T follicular helper cell (primary cell): ENCODE measurements around the gene DGUOK.

Experiments
- DNase-seq: peaks from one replicate; pipeline ENCODE4 v3.0.0-alpha.2; 2020; ENCODE audit warnings: low read depth

The DGUOK gene

GRCh38 chr2:73947412-73948018 lies 20.8 kb downstream of the DGUOK start:
- no peak for DNase-seq

GRCh38 chr2:73949802-73950201 lies 23.1 kb downstream of the DGUOK start:
- no peak for DNase-seq

GRCh38 chr2:73952499-73953446 lies 26.1 kb downstream of the DGUOK start:
- DNase-seq = no peak

GRCh38 chr2:73956218-73956865 lies 29.7 kb downstream of the DGUOK start:
- no peak for DNase-seq

- DNase-seq = no peak
Measured at GRCh38 chr2:73961274-73961673, 34.6 kb downstream of the DGUOK start.

GRCh38 chr2:73961823-73962615 lies 35.3 kb downstream of the DGUOK start:
- DNase-seq = no peak

- no peak for DNase-seq
Measured at GRCh38 chr2:73962798-73963197, 36.1 kb downstream of the DGUOK start.

GRCh38 chr2:73963385-73964120 lies 36.9 kb downstream of the DGUOK start:
- DNase-seq = no peak

GRCh38 chr2:73964223-73964622 lies 37.5 kb downstream of the DGUOK start:
- no peak for DNase-seq

- DNase-seq = no peak
Measured at GRCh38 chr2:73965053-73965452, 38.4 kb downstream of the DGUOK start.

- no peak for DNase-seq
Measured at GRCh38 chr2:73968357-73968937, 41.8 kb downstream of the DGUOK start.

GRCh38 chr2:73969356-73969755 lies 42.7 kb downstream of the DGUOK start:
- no peak for DNase-seq

- DNase-seq = no peak
Measured at GRCh38 chr2:73970141-73970803, 43.6 kb downstream of the DGUOK start.

- no peak for DNase-seq
Measured at GRCh38 chr2:73970850-73971471, 44.3 kb downstream of the DGUOK start.

- no peak for DNase-seq
Measured at GRCh38 chr2:73971722-73972121, 45.0 kb downstream of the DGUOK start.

GRCh38 chr2:73972846-73973245 lies 46.2 kb downstream of the DGUOK start:
- no peak for DNase-seq

- no peak for DNase-seq
Measured at GRCh38 chr2:73975731-73976130, 49.1 kb downstream of the DGUOK start.

- DNase-seq = no peak
Measured at GRCh38 chr2:73976803-73977202, 50.1 kb downstream of the DGUOK start.

- DNase-seq = no peak
Measured at GRCh38 chr2:73977466-73977865, 50.8 kb downstream of the DGUOK start.

- peak; percentile 64 for DNase-seq
Measured at GRCh38 chr2:73979021-73979420, 52.3 kb downstream of the DGUOK start.
